HG03139 (cell line): Measurements from ENCODE around the gene GRM1.

Experiments
- ATAC-seq: cut with Tn5 transposase; IDR thresholded peaks from one replicate; pipeline ENCODE4 v1.9.1; 2021; ENCODE audit not compliant: unreplicated experiment

The GRM1 gene

GRCh38 chr6:146095481-146095880, 66.6 kb downstream of the GRM1 start:
- no peak for ATAC-seq

DNA sequence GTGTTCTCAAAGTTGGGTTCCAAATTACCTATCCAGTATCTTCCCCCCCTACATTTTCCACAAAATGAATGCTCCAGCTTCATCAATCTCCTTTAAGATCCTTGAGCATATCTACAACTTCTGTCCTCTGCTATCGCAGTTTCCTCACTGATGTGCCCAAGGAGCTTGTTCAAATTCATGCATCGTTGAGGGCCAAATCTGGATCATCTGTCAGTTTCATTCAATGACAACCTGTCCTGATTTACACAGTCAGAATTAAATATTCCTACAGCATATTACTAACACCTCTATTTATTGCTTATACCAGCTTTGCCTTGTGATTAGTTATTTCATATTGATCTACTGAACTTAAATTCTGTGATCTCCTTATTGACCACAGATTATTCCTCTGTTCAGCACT, 68.7 kb downstream of the GRM1 start:
- ATAC-seq, result no peak

DNA sequence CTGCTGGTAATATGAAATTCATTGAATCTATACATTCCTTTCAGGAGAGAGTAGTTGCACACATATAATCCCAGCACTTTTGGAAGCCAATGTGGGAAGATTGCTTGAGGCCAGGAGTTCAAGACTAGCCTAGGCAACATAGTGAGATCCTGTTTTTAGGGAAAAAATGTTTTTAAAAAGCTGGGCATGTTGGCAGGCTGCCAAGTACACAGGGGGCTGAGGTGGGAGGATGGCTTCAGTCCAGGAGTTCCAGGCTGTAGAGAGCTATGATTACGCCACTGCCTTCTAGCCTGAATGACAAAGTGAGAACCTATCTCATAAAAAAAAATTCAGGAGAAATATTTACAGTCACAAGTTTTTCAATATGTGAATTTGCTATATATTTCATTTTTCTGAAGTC, 71.9 kb downstream of the GRM1 start:
- no peak for ATAC-seq

GRCh38 chr6:146103416-146104072, 74.7 kb downstream of the GRM1 start:
- ATAC-seq, result no peak

- no peak for ATAC-seq
Measured at GRCh38 chr6:146106532-146106931, 77.7 kb downstream of the GRM1 start.

DNA sequence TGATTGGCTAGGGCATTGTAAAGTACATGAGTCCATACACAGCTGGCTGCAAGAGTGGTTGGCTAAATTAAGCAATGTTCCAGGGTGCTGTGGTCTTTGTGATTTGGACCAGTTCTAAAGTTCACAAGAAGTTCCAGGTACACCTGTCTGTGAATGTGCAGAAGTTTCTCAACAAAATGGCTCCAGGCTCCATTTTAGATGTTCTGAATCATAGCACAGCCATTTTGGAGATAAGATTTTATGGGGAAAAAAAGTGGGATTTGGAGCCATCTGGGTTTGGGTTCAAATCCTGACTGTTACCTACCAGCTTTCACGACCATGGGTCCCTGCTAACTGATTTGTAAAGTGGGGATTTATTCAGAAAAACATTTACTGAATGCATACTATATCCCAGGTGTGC, 82.1 kb downstream of the GRM1 start:
- ATAC-seq, result no peak

DNA sequence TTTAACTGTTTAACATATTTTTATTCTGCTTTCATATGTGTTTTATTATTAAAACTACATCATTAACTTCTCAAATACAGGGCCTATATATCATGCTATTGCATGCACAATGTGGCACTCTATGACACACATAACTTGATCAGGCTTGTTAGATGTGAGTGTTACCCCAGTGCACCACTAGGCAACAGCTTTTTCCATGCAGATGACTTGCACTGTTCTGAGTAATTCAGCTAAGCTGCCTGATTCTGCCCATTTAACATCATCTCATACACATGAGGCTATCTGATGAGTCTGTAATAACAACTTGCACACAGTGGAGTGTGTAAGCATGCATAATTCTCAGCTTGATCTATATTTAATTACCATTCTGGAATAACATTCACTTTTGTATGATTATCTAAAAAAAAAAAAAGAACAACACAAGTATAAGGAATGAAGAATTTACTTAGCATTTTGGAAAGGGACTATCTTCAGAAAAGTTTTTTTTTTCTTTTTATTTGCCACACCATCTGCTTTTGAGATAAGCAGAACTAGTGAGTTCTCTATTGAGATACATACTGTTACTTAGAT, 83.1 kb downstream of the GRM1 start:
- ATAC-seq, result no peak

- no peak for ATAC-seq
Measured at GRCh38 chr6:146113084-146113623, 84.3 kb downstream of the GRM1 start.

- ATAC-seq, result no peak
Measured at GRCh38 chr6:146123616-146124015, 94.8 kb downstream of the GRM1 start.

DNA sequence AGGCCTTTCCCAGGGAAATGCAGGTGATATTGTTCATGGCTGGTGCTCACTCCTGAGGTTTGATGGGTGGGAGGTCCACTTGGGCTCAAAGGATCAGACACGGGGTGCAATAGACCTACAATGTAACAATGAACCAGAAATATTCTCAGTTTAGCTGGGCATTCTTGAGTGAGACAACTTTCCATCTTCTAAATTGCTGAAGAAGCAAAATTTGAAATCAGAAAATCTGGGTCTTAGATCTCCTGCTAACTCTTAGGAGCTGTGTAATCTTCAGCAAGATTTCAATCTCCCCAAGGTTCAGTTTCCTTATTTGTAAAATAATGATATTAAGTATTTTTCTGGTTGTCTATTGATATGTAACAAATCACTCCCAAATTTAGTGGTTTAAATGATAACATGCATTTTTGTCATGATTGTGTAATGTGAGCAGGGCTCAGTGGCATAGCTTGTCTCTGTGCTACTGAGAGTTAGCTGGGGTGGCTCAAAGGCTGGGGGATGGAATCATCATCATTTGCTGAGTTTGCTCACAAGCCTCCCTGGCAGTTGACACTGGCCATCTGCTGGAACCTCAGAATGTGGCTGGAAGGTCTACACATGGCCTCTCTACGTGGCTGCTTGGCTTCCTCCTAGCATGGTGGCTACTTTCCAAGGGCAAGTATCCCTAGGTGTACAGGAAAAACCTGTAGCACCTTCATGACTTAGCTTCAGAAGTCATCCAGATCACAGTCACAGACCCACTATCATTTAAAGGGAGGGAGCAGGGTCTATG, 98.8 kb downstream of the GRM1 start:
- no peak for ATAC-seq

- no peak for ATAC-seq
Measured at GRCh38 chr6:146133866-146134265, 105.0 kb downstream of the GRM1 start.

GRCh38 chr6:146135167-146135566, 106.3 kb downstream of the GRM1 start:
- no peak for ATAC-seq

DNA sequence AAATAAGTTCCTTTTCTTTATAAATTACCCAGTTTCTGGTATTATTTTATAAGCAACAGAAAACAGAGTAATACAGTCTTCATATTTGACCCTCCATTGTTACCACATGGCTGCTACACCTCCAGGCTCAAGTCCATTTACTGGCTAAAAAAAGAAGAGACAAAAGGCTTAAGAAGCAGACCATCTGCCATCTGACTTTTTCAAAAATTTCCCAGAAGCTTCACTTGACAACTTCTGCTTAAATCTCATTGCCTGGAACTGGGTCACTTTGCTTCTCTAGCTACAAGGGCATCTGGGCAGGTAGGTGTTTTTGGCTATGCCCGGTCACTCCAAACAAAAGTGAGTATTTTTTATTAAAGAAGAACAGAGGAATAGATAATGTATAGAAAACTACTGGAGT, 118.0 kb downstream of the GRM1 start:
- ATAC-seq, result no peak

DNA sequence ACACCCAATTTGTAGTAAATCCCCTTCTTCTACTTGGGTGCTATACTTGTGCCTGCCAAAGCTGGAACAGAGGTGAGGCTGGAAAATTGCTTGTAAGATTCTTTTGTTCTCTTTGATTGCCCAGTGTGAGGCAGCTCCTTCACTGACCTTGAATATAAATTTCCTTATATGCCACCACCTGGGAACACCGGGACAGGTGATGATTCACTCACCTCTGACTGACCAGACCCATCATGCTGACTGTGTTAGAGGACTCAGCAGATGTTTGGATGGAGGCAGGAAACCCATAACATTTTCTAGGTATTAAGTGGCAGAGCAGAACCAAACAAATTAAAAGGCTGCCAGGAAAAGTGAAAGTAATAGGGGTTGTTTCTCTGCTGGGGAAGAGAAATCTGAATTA, 120.9 kb downstream of the GRM1 start:
- no peak for ATAC-seq

- ATAC-seq, result peak; percentile 89
Measured at GRCh38 chr6:146153040-146153758, 124.3 kb downstream of the GRM1 start.

DNA sequence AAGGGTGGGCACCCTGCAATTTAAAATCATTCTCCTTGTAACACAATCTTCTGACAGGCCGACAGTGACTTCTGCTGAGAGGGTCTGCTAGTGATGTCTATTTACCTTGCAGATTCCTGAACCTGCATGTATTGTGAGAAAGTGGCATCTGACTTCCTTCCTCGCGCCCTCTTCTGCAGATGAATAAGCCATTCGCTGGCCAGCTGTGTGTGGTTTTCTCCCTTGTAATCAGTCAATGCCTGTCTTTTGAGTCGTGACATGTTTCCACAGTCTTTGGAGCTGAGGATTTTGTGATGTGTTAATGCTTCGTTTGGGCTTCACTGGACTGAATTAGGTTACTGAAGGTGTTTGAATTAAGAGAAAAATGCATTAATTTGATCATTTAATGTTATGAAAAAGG, 125.3 kb downstream of the GRM1 start:
- ATAC-seq, result no peak

GRCh38 chr6:146161664-146162063, 132.8 kb downstream of the GRM1 start:
- no peak for ATAC-seq

- ATAC-seq, result no peak
Measured at GRCh38 chr6:146169872-146170271, 141.0 kb downstream of the GRM1 start.

DNA sequence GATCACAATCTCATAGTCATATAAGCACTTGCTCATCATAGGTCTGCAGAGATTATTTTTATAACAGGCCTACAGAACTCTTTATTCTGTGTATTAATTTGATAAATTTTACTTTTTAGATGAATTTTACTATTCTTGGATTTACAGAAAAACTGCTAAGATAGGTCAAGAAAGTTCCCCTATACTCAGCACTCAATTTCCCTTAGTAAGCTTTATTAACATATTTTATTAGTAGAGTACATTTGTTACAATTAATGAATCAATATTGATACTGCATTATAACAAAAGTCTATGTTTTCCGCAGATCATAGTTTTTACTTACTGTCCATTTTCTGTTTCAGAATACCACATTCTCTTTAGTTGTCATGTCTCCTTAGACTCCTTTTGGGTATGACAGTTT, 148.9 kb downstream of the GRM1 start:
- no peak for ATAC-seq

DNA sequence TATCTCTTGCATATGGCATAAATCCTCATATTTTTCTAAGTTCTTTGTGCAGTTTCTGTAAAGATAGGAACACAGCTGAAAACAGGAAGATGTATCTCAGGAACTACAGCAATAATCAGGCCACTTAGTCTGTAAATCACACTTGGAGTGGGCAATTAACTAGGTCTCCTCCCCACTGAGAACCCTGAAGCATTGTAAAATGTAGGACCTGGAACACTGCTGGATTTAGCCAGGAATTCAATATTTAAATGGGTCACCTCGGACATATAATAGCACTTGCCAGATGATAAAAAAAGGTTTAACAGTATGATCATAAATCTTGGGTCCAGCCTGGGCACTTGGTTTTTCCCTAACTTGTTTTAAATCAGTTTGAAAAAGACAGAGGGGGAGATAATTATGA, 155.0 kb downstream of the GRM1 start:
- ATAC-seq, result no peak

GRCh38 chr6:146184701-146185100, 155.8 kb downstream of the GRM1 start:
- no peak for ATAC-seq
